SJSA1 (cell line): ENCODE results near the gene AS3MT. TPM values are rescaled to one million over a fixed set of nuclear protein-coding genes. Genes with fewer than 3 reads are reported as not detected.

ENCODE experiments used
- DNase-seq, 2 experiments: peaks; one replicate each; pipeline ENCODE4 v3.0.0-alpha.2; 2015 to 2020; ENCODE audit warnings: low spot score in 2 of 2, low read depth in 1 of 2
- H3K27ac ChIP-seq: fragments of 250-450 bp; sonication (Bioruptor Pico); 2 replicates; pipeline ENCODE4 v1.5.1; 2020; ENCODE audit warnings: mild to moderate bottlenecking, moderate library complexity
- H3K27me3 ChIP-seq: fragments of 250-450 bp; sonication (Bioruptor Pico); replicated peaks from 2 replicates; pipeline ENCODE4 v1.5.1; 2020; ENCODE audit warnings: mild to moderate bottlenecking, moderate library complexity
- H3K36me3 ChIP-seq: fragments of 250-450 bp; sonication (Bioruptor Pico); 2 replicates; pipeline ENCODE4 v1.5.1; 2020; ENCODE audit warnings: mild to moderate bottlenecking
- H3K4me1 ChIP-seq: fragments of 250-450 bp; sonication (Bioruptor Pico); replicated peaks from 2 replicates; pipeline ENCODE4 v1.6.1; 2021; ENCODE audit warnings: mild to moderate bottlenecking
- H3K4me3 ChIP-seq: fragments of 250-450 bp; sonication (Bioruptor Pico); 2 replicates; pipeline ENCODE4 v1.5.1; 2020; ENCODE audit warnings: mild to moderate bottlenecking
- H3K9me3 ChIP-seq: fragments of 250-450 bp; sonication (Bioruptor Pico); replicated peaks from 2 replicates; pipeline ENCODE4 v1.5.1; 2020; ENCODE audit warnings: mild to moderate bottlenecking
- total RNA-seq: library from RNA; depleted of rRNA; stranded (reverse); fragments of >200 nt; shearing (Covaris generic); gene quantifications from 2 replicates; pipeline ENCODE4 v1.2.3, GENCODE V29; 2014

AS3MT gene
- total RNA-seq, 1 experiment from 2014 or later = 0.45 TPM

DNA sequence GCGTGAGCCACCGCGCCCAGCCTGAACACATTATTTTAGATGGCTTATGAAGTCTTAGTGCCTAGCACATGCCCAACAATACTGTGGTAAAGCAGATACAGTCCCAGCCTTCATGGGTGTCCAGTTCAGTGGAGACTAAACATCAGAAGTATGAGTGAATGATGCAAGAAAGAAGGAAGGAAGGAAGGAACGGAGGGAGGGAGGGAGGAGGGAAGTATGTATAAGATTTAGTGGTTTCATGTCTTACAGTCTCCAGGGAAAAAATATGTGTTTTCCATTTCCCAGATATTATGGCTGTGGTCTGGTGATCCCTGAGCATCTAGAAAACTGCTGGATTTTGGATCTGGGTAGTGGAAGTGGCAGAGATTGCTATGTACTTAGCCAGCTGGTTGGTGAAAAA lies 2.9 kb downstream of the AS3MT start:
- Histone ChIP-seq H3K27me3 (no peaks in the 10 kb centered on the region; the same call in none of the 2 replicates), H3K9me3 (no peaks in the 10 kb centered on the region), H3K4me3 (no peak overlapping the region), H3K27ac (no peak overlapping the region), H3K4me1 (0 out of 2 replicates have a peak, but pooled peaks cover 6% of the 10 kb centered on the region), H3K36me3 (no peaks in the 10 kb centered on the region)
- no peak for DNase-seq

DNA sequence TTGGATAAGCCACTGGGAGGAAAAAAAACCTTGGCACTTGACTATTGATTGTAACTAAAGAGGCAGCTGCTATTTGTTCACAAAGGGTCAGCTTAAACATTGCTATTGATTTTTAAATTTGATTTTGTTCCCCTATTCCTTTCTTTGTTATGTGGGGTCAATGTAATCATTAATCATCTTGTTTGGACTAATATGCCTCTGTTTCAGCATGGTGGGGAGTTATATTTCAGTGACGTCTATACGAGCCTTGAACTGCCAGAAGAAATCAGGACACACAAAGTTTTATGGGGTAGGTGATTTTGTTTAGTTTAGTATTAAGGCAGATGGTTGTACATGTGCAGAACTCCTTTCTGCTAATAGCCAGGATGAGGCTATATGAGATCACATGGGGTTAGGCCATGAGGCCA lies 7.5 kb downstream of the AS3MT start:
- Histone ChIP-seq H3K27ac (no peak overlapping the region), H3K4me1 (no peaks in the 10 kb centered on the region), H3K4me3 (no peak overlapping the region), H3K9me3 (no peaks in the 10 kb centered on the region), H3K36me3 (no peaks in the 10 kb centered on the region), H3K27me3 (no peaks in the 10 kb centered on the region; the same call in 1 of the 2 replicates)
- DNase-seq = no peak

DNA sequence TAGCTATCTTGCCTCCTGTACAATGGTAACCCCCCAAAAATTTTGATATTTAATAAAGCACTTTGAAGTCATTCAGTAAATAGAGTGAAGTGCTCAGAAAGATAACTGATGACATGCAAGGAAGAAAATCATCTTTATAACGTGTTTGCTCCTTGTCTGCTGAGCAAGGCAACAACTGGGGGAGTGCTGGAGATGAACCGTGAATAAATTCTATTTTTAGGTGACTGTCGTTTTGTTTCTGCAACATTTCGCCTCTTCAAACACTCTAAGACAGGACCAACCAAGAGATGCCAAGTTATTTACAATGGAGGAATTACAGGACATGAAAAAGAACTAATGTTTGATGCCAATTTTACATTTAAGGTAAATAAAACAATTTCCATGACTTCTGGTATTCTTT lies 9.4 kb downstream of the AS3MT start:
- DNase-seq = no peak
- H3K4me3 ChIP-seq = no peak overlapping the region
- no peaks in the 10 kb centered on the region for H3K4me1 ChIP-seq
- H3K9me3 ChIP-seq = no peaks in the 10 kb centered on the region
- no peak overlapping the region for H3K27ac ChIP-seq
- no peaks in the 10 kb centered on the region for H3K36me3 ChIP-seq
- no peaks in the 10 kb centered on the region; the same call in 1 of the 2 replicates for H3K27me3 ChIP-seq

DNA sequence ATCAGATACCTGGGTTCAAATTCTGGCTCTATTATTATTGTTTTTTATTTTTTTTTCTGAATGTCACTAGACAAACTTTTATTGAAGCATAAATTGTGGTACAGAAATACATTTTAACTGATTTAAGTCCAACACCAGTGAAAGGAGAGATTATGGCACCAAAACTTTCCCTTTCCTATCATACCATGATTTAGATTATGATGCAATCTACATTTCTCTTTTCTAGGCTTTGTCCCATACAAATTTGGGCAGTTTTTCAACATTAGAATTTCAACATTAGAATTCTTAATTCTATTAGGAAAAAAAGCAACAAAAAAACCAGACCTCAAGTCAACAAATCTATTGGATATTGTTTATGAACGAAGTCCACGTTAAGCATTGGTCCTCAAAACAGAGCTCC lies 11.0 kb downstream of the AS3MT start:
- Histone ChIP-seq H3K9me3 (no peaks in the 10 kb centered on the region), H3K27me3 (no peaks in the 10 kb centered on the region; the same call in 1 of the 2 replicates), H3K4me1 (no peaks in the 10 kb centered on the region), H3K36me3 (no peaks in the 10 kb centered on the region), H3K4me3 (no peak overlapping the region), H3K27ac (no peak overlapping the region)
- no peak for DNase-seq

DNA sequence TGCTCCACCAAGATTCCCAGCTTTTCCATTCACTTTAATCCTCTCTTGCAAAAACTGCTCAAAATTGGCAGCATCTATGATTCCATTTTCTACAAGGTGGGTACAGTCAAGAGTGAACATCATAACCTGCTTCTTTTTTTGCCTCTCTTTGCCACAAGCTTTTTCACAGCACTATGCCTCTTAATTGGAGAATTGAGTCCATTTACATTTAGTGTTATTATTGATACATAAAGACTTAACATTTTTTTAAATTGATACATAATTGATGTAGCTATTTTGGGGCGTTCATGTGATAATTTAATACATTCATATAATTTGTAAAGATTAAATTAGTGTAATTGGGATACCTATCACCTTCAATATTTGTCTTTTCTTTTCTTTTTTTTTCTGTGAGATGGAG lies 18.8 kb downstream of the AS3MT start:
- Histone ChIP-seq H3K4me1 (no peaks in the 10 kb centered on the region), H3K36me3 (no peaks in the 10 kb centered on the region), H3K9me3 (no peaks in the 10 kb centered on the region), H3K4me3 (no peak overlapping the region), H3K27me3 (no peaks in the 10 kb centered on the region), H3K27ac (no peak overlapping the region)
- no peak for DNase-seq

DNA sequence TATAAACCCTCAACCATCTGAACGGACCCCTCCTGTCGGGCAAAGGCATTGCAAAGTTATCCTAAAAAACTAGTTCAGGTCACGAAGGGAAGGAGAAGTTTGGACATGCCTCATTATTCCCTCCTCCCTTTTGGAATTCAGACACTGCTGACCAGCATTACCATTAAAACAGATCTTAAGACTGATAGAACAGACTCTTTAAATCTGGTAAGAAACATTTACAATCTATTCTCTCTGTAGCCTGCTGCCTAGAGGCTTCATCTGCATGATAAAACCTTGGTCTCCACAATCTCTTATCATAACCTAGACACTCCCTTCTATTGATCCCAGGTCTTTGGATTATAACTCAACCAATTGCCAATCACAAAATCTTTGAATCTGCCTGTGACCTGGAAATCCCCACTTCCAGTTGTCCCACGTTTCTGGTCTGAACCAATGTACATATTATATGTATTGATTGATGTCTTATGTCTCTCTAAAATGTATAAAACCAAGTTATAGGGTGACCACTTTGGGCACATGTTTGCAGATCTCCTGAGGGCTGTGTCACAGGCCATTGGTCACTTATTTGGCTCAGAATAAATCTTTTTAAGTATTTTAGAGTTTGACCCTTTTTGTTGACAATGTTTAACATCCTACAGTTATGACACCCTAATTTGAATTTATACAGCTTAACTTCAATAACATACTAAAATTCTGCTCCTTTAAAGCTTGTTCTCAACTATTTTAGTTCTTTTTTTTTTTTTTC lies 25.4 kb downstream of the AS3MT start:
- Histone ChIP-seq H3K36me3 (no peaks in the 10 kb centered on the region), H3K27ac (no peak overlapping the region), H3K4me1 (no peaks in the 10 kb centered on the region), H3K27me3 (no peaks in the 10 kb centered on the region), H3K9me3 (no peaks in the 10 kb centered on the region), H3K4me3 (no peak overlapping the region)
- DNase-seq = no peak

DNA sequence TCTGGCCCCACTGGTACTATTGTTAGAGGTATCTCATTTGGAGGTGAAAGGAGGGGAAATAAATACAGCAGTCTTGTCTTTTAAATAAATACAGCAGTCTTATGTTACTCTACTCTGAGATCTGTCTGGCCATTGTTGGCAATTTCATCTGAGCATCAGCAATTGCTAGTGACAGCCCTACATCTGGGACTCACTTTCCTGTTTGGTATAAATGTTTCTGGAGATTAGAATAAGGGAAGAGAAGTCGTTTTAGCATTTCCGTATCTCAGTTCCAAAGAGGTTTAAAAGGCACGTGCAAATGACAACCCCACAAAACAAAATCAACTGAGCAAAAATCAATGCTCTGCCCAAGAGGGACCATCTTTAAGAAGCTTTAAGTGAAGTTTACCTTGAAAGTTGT lies 30.7 kb downstream of the AS3MT start:
- Histone ChIP-seq H3K27ac (no peak overlapping the region), H3K9me3 (no peaks in the 10 kb centered on the region), H3K36me3 (no peaks in the 10 kb centered on the region), H3K27me3 (no peaks in the 10 kb centered on the region), H3K4me3 (no peak overlapping the region), H3K4me1 (no peaks in the 10 kb centered on the region)
- DNase-seq = no peak

DNA sequence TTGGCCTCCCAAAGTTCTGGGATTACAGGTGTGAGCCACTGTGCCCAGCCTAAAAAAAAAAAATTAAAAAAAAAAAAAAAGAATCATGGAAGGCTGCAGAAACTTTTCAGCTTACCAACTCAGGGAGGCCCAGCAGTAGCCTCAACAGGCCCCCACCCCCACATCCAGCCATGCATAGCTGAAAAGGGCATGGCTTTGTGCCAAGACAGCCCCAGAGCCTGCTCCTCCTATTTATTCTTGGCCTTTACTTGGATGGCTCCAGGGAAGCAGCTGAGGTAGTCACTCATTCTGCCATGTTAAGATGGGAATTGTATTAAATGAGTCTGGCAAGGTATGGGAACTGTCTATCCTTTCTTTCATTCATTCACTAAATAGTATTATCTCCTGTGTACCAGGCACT lies 35.1 kb downstream of the AS3MT start:
- Histone ChIP-seq H3K4me1 (no peaks in the 10 kb centered on the region), H3K27ac (no peak overlapping the region), H3K4me3 (no peak overlapping the region), H3K36me3 (no peaks in the 10 kb centered on the region), H3K27me3 (no peaks in the 10 kb centered on the region), H3K9me3 (no peaks in the 10 kb centered on the region)
- DNase-seq = no peak

DNA sequence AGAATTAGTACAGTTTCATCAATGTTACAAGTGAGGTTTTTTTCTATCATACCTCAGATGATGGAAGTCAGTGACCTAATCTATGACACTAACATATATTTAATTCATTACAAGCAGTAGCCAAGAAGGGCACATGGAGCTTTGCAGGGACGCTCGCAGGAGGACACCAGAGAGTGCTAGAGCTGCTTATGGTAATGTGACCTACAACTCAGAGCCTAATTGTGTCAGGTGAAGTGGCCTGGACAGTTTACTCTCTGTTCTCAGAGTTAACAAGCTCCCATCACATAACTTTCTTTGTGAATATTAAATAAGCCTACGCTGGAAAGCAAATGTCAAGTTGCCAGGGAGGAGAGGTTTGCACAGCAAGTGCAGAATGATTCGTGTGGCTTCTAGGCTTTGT lies 37.2 kb downstream of the AS3MT start:
- Histone ChIP-seq H3K27me3 (no peaks in the 10 kb centered on the region), H3K27ac (no peak overlapping the region), H3K36me3 (no peaks in the 10 kb centered on the region), H3K9me3 (no peaks in the 10 kb centered on the region), H3K4me1 (no peaks in the 10 kb centered on the region), H3K4me3 (no peak overlapping the region)
- no peak for DNase-seq

DNA sequence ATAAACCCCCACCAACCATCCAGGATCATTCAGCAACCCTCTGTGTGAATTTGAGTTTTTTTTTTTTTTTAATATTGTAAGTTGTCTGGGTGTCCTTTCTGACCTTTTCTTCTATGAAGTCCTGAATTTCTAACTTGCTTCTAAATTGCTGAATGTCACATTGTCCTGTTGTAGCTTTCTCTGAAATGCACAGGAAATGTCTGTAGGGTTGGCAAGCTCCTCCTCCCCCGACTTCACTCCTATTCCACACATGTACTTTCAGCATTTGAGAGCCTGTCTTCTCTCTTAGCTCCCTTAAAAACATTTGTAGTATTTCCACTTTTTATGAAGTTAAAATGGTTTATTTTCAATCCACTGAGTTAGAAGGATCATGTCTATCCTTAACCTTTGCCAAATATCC lies 45.5 kb downstream of the AS3MT start:
- H3K9me3 ChIP-seq = no peaks in the 10 kb centered on the region
- H3K27me3 ChIP-seq = no peaks in the 10 kb centered on the region
- H3K36me3 ChIP-seq = peaks cover 10% of the 10 kb centered on the region; the same call in 1 of the 2 replicates
- peaks cover 16% of the 10 kb centered on the region for H3K4me1 ChIP-seq
- DNase-seq = no peak
- H3K27ac ChIP-seq = no peak overlapping the region
- no peak overlapping the region for H3K4me3 ChIP-seq

DNA sequence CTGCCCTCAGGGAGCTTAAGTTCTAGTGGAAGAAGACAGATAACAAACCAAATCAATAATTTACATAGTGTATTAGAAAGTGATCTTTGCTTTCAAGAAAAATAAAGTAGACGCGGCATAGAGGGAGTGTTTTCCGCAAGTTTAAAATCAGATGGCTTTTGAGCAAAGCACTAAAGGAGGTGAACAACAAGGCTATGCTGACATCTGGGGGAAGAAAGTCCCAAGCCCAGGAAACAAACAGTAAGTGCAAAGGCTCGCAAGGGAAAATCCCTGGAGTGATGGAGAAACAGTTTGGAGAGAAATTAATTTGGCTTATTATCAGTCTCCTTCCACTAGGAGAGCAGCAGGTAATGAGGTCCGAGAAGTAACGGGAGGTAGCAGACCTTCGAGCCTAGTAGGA lies 46.9 kb downstream of the AS3MT start:
- Histone ChIP-seq H3K36me3 (peaks cover 10% of the 10 kb centered on the region; the same call in 1 of the 2 replicates), H3K4me3 (no peak overlapping the region), H3K27ac (no peak overlapping the region), H3K27me3 (no peaks in the 10 kb centered on the region), H3K9me3 (no peaks in the 10 kb centered on the region), H3K4me1 (peaks cover 26% of the 10 kb centered on the region)
- no peak for DNase-seq

DNA sequence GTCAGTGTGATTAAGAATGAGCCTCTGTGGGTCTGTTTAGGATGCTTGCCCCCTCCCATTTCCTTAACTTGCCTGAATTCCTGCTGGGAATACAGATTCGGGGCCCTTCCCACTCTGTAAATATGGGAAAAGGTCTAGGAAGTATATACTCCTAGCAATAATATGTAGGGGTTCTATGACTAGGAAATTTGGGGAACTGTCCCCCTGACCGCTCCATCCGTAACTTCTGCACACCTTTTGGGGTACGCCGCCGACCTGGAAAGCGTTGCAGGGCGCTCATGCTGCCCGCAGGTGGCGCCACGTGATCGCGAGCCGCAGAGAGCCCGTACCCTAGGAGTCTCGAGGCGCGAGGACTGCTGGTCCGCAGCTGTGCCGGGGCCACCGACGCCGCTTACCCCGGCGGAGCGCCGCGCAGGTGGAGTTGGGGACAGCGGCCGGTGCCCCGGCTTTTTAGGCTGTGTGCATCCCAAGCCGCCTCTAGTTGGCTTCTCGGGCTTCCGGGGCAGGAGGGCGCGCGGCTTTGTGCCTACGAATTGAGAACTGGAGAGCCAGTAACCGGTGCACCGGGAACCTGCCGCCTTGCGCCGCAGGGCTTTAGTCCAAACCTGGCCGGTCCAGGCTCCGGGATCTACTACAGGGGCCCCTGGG lies 48.2 kb downstream of the AS3MT start:
- H3K27ac ChIP-seq = no peak overlapping the region; the same call in 1 of the 2 replicates
- peak overlapping the region; percentile 79 for H3K4me3 ChIP-seq
- peaks cover 10% of the 10 kb centered on the region; the same call in 1 of the 2 replicates for H3K36me3 ChIP-seq
- peak in 1 of 2 experiments; percentile 77 for DNase-seq
- H3K4me1 ChIP-seq = peaks cover 30% of the 10 kb centered on the region
- no peaks in the 10 kb centered on the region for H3K27me3 ChIP-seq
- H3K9me3 ChIP-seq = no peaks in the 10 kb centered on the region

DNA sequence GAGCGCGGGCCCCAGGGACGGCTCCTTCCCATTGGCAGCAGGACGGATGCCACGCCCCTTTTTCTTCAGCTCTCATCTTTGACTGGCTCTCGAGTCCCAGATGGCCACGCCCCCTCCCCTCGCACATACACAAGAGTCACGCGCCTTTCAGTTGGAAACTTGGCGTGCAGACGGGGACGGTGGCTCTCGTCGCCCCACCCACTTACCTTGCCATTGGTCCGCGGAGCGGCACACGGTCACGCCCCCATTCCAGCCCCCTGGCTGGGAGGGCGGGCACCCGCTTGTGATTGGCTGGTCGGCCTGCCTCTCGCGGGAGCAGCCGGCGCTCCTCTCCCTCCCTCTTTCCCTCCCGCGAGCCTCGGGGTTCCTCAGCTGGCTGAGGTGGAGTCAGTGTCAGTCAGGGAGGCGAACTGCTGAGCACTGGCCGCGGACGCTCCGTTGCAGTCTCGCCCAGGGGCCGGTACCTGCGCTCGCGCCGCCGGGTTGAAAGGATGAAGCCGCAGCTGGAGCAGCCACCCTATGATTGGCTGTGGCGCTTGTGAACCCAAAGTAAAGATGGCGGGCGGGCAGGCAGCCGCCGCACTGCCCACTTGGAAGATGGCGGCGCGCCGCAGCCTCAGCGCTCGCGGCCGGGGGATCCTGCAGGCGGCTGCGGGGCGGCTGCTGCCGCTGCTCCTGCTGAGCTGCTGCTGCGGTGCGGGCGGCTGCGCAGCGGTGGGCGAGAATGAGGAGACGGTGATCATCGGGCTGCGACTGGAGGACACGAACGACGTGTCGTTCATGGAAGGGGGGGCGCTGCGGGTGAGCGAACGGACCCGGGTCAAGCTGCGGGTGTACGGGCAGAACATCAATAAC lies 48.9 kb downstream of the AS3MT start, which contains the start of gene CNNM2:
CNNM2 (plus strand) TSS at position 333 of the 855 bp plus-strand sequence; CDS start at position 520, 187 bp downstream.
- Histone ChIP-seq H3K4me3 (peak within 1 kb of the TSS; percentile 79), H3K36me3 (peaks cover 10% of the 10 kb centered on the region; the same call in 1 of the 2 replicates), H3K9me3 (no peaks in the 10 kb centered on the region), H3K27ac (peak within 1 kb of the TSS; percentile 43), H3K4me1 (peaks cover 35% of the 10 kb centered on the region), H3K27me3 (no peaks in the 10 kb centered on the region)
- DNase-seq = peak; percentile 100
